Measurements from ENCODE around the gene LSM5. TPM values are rescaled to one million over a fixed set of nuclear protein-coding genes. Genes with fewer than 3 reads are reported as not detected.
"Not testable (repeated sequence)": the region's sequence is repeated elsewhere in the genome, so short reads cannot be mapped to it uniquely, and the experiment has no call there.

LSM5 gene
- polyA plus RNA-seq, 1 experiment: 6.7 TPM

DNA sequence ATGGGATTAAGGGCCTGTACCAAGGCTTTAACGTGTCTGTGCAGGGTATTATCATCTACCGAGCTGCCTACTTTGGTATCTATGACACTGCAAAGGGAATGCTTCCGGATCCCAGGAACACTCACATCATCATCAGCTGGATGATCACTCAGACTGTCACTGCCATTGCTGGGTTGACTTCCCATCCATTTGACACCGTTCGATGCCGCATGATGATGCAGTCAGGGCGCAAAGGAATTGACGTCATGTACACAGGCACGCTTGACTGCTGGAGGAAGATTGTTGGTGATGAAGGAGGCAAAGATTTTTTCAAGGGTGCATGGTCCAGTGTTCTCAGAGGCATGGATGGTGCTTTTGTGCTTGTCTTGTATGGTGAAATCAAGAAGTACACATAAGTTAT is 18.2 kb downstream of the LSM5 start:
- TF ChIP-seq, protein P1, sequence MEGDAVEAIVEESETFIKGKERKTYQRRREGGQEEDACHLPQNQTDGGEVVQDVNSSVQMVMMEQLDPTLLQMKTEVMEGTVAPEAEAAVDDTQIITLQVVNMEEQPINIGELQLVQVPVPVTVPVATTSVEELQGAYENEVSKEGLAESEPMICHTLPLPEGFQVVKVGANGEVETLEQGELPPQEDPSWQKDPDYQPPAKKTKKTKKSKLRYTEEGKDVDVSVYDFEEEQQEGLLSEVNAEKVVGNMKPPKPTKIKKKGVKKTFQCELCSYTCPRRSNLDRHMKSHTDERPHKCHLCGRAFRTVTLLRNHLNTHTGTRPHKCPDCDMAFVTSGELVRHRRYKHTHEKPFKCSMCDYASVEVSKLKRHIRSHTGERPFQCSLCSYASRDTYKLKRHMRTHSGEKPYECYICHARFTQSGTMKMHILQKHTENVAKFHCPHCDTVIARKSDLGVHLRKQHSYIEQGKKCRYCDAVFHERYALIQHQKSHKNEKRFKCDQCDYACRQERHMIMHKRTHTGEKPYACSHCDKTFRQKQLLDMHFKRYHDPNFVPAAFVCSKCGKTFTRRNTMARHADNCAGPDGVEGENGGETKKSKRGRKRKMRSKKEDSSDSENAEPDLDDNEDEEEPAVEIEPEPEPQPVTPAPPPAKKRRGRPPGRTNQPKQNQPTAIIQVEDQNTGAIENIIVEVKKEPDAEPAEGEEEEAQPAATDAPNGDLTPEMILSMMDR (IDR thresholded peaks at IDR 0.05; ENCODE audit: insufficient read depth, low read depth, low read length): no peak
- no peaks in the 10 kb centered on the region for H3K27me3 ChIP-seq (ENCODE audit: control insufficient read depth, insufficient read depth, low read length)
- no peak for DNase-seq (ENCODE audit: low read depth)
- ChIA-PET CTCF (interaction anchor here (0.9 kb wide), 1 partner anchor 262 kb away, joined by 4 read pairs; no protein-coding TSS in a partner anchor), POLR2A (no interaction called here)
- H3K36me3 ChIP-seq (ENCODE audit: control insufficient read depth, insufficient read depth, low read length): no peaks in the 10 kb centered on the region
- H3K4me3 ChIP-seq (ENCODE audit: low read depth, low read length): no peak overlapping the region

- Histone ChIP-seq H3K36me3 (ENCODE audit: control insufficient read depth, insufficient read depth, low read length) (no peaks in the 10 kb centered on the region), H3K4me3 (ENCODE audit: low read depth, low read length) (no peak overlapping the region), H3K27me3 (ENCODE audit: control insufficient read depth, insufficient read depth, low read length) (no peaks in the 10 kb centered on the region)
- ChIA-PET POLR2A (no interaction called here), CTCF (no interaction called here)
- no peak for DNase-seq (ENCODE audit: low read depth)
- TF ChIP-seq, protein P1 (IDR thresholded peaks at IDR 0.05; ENCODE audit: insufficient read depth, low read depth, low read length): no peak
These were observed 19.3 kb downstream of the LSM5 start for GRCh38 chr7:32470871-32471270.

DNA sequence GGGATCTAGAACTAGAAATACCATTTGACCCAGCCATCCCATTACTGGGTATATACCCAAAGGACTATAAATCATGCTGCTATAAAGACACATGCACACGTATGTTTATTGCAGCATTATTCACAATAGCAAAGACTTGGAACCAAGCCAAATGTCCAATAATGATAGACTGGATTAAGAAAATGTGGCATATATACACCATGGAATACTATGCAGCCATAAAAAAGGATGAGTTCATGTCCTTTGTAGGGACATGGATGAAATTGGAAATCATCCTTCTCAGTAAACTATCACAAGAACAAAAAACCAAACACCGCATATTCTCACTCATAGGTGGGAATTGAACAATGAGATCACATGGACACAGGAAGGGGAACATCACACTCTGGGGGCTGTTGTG is 20.2 kb downstream of the LSM5 start:
- H3K4me3 ChIP-seq (ENCODE audit: low read depth, low read length); H3K27me3 ChIP-seq (ENCODE audit: control insufficient read depth, insufficient read depth, low read length); DNase-seq (ENCODE audit: low read depth); POLR2A ChIA-PET; CTCF ChIA-PET; H3K36me3 ChIP-seq (ENCODE audit: control insufficient read depth, insufficient read depth, low read length): not testable (repeated sequence)

DNA sequence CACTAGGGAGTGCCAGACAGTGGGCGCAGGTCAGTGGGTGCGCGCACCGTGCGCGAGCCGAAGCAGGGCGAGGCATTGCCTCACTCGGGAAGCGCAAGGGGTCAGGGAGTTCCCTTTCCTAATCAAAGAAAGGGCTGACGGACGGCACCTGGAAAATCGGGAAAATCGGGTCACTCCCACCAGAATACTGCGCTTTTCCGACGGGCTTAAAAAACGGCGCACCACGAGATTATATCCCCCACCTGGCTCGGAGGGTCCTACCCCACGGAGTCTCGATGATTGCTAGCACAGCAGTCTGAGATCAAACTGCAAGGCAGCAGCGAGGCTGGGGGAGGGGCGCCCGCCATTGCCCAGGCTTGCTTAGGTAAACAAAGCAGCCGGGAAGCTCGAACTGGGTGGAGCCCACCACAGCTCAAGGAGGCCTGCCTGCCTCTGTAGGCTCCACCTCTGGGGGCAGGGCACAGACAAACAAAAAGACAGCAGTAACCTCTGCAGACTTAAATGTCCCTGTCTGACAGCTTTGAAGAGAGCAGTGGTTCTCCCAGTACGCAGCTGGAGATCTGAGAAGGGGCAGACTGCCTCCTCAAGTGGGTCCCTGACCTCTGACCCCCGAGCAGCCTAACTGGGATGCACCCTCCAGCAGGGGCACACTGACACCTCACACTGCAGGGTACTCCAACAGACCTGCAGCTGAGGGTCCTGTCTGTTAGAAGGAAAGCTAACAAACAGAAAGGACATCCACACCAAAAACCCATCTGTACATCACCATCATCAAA is 25.4 kb downstream of the LSM5 start:
- H3K4me3 ChIP-seq (ENCODE audit: low read depth, low read length); DNase-seq (ENCODE audit: low read depth); CTCF ChIA-PET; H3K27me3 ChIP-seq (ENCODE audit: control insufficient read depth, insufficient read depth, low read length); POLR2A ChIA-PET; H3K36me3 ChIP-seq (ENCODE audit: control insufficient read depth, insufficient read depth, low read length): not testable (repeated sequence)

DNA sequence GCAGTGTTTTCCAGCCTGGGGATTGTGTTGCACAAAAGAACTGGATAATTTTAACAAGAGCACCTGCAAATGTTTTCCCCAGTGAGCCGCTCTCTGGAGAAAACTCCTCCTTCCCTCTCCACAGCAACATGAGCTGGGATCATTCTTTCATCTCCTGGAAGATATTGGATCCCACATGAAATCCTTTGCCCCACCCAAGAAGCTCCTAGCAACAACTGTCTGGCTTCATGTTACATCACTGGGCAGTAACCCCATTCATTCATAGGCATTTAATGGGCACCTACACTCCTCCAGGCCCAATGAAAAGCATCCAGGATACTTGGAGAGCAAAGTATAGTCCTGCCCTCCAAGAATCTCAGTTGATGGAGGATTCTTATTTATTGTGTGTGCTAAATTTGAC is 27.2 kb downstream of the LSM5 start:
- CTCF ChIA-PET: no interaction called here
- TF ChIP-seq, protein P1 (IDR thresholded peaks at IDR 0.05; ENCODE audit: insufficient read depth, low read depth, low read length): no peak
- DNase-seq (ENCODE audit: low read depth): no peak
- no peak overlapping the region for H3K4me3 ChIP-seq (ENCODE audit: low read depth, low read length)
- no peaks in the 10 kb centered on the region for H3K27me3 ChIP-seq (ENCODE audit: control insufficient read depth, insufficient read depth, low read length)
- H3K36me3 ChIP-seq (ENCODE audit: control insufficient read depth, insufficient read depth, low read length): no peaks in the 10 kb centered on the region
- POLR2A ChIA-PET: no interaction called here

GRCh38 chr7:32462451-32462850 is 27.7 kb downstream of the LSM5 start:
- Histone ChIP-seq H3K27me3 (ENCODE audit: control insufficient read depth, insufficient read depth, low read length) (no peaks in the 10 kb centered on the region), H3K4me3 (ENCODE audit: low read depth, low read length) (no peak overlapping the region), H3K36me3 (ENCODE audit: control insufficient read depth, insufficient read depth, low read length) (no peaks in the 10 kb centered on the region)
- TF ChIP-seq, protein P1 (IDR thresholded peaks at IDR 0.05; ENCODE audit: insufficient read depth, low read depth, low read length): no peak
- ChIA-PET CTCF (no interaction called here), POLR2A (no interaction called here)
- DNase-seq (ENCODE audit: low read depth): no peak

Measured in BJ (cell line).